BJ (cell line): ENCODE measurements around the gene MPV17L. TPM values are rescaled to one million over a fixed set of nuclear protein-coding genes. Genes with fewer than 3 reads are reported as not detected.
"Not testable (repeated sequence)": the region's sequence is repeated elsewhere in the genome, so short reads cannot be mapped to it uniquely, and the experiment has no call there.

Experiments used
- CTCF ChIA-PET: fragments of 350-600 bp; formaldehyde crosslinking; extraction: SDS; loops from one replicate; lab custom pipeline; 2021; ENCODE audit warnings: antibody characterized with exemption, inconsistent platforms; lab: Yijun Ruan, JAX
- POLR2A ChIA-PET: fragments of 300-600 bp; sonication (Branson Sonifier 250); formaldehyde crosslinking; extraction: SDS; loops from one replicate; lab custom pipeline; 2021; ENCODE audit warnings: antibody characterized with exemption; lab: Charles Lee
- DNase-seq: peaks from one replicate; pipeline ENCODE4 v3.0.0-alpha.2; 2011; ENCODE audit warnings: low read depth
- H3K27me3 ChIP-seq: 2 replicates; pipeline ENCODE4 v1.6.0; 2011; ENCODE audit warnings: low read length; ENCODE audit not compliant: control insufficient read depth, insufficient read depth
- H3K36me3 ChIP-seq: 2 replicates; pipeline ENCODE4 v1.5.1; 2011; ENCODE audit warnings: low read length; ENCODE audit not compliant: control insufficient read depth, insufficient read depth
- H3K4me3 ChIP-seq: 2 replicates; pipeline ENCODE4 v1.5.1; 2011; ENCODE audit warnings: low read depth, mild to moderate bottlenecking, control low read depth, low read length
- CTCF ChIP-seq: IDR thresholded peaks from 2 replicates; pipeline ENCODE4 v1.5.1; 2011; ENCODE audit warnings: low read depth, mild to moderate bottlenecking, control low read depth, inconsistent platforms, low read length, moderate library complexity; ENCODE audit not compliant: insufficient read depth
- polyA plus RNA-seq: library from polyadenylated mRNA; depleted of rRNA; stranded (reverse); fragments of >200 nt; gene quantifications from 2 replicates; pipeline ENCODE4 v1.2.3, GENCODE V29; 2011

MPV17L gene
- polyA plus RNA-seq, 1 experiment, result 0.38 TPM

- H3K27me3 ChIP-seq, result no peaks in the 10 kb centered on the region
- no peak for DNase-seq
- ChIA-PET POLR2A (no interaction called here), CTCF (no interaction called here)
- TF ChIP-seq CTCF, result no peak
- no peak overlapping the region for H3K4me3 ChIP-seq
- H3K36me3 ChIP-seq, result no peaks in the 10 kb centered on the region
These were observed 56.8 kb downstream of the MPV17L start for GRCh38 chr16:15452246-15452855.

GRCh38 chr16:15453296-15453695 lies 57.7 kb downstream of the MPV17L start:
- CTCF ChIA-PET, result interaction anchor here (1.2 kb wide), 1 partner anchor 14 kb away, joined by 3 read pairs; no protein-coding TSS in a partner anchor
- DNase-seq, result not testable (repeated sequence)
- POLR2A ChIA-PET, result interaction anchor here (0.5 kb wide), 1 partner anchor 14 kb away, joined by 24 read pairs; no protein-coding TSS in a partner anchor

GRCh38 chr16:15454933-15455332 lies 59.4 kb downstream of the MPV17L start:
- CTCF ChIA-PET, result interaction anchor here (1.2 kb wide), 1 partner anchor 11 kb away, joined by 5 read pairs; no protein-coding TSS in a partner anchor
- H3K27me3 ChIP-seq, H3K36me3 ChIP-seq, H3K4me3 ChIP-seq, DNase-seq, POLR2A ChIA-PET: not testable (repeated sequence)

More at GRCh38 chr16:15453296-15453695, 57.7 kb downstream of the MPV17L start:
- H3K4me3 ChIP-seq, H3K27me3 ChIP-seq, H3K36me3 ChIP-seq: not testable (repeated sequence)

GRCh38 chr16:15457400-15457799 lies 61.8 kb downstream of the MPV17L start:
- DNase-seq, result no peak
- H3K4me3 ChIP-seq, result no peak overlapping the region
- ChIA-PET POLR2A (no interaction called here), CTCF (interaction anchor here (1.1 kb wide), 1 partner anchor 30 kb away, joined by 5 read pairs; no protein-coding TSS in a partner anchor)
- no peaks in the 10 kb centered on the region for H3K36me3 ChIP-seq
- no peak for TF ChIP-seq CTCF
- H3K27me3 ChIP-seq, result no peaks in the 10 kb centered on the region

GRCh38 chr16:15457958-15458357 lies 62.4 kb downstream of the MPV17L start:
- H3K27me3 ChIP-seq, result no peaks in the 10 kb centered on the region
- H3K36me3 ChIP-seq, result no peaks in the 10 kb centered on the region
- DNase-seq, result no peak
- TF ChIP-seq CTCF, result no peak
- CTCF ChIA-PET, result no interaction called here
- POLR2A ChIA-PET, result no interaction called here
- H3K4me3 ChIP-seq, result no peak overlapping the region

- TF ChIP-seq CTCF, result no peak
- POLR2A ChIA-PET, result no interaction called here
- CTCF ChIA-PET, result interaction anchor here (0.6 kb wide), 1 partner anchor 8 kb away, joined by 4 read pairs; no protein-coding TSS in a partner anchor
- Histone ChIP-seq H3K36me3 (no peaks in the 10 kb centered on the region), H3K27me3 (no peaks in the 10 kb centered on the region), H3K4me3 (no peak overlapping the region)
- DNase-seq, result no peak
These were observed 64.2 kb downstream of the MPV17L start for GRCh38 chr16:15459791-15460190.
